IPS-11a (cell line): ENCODE data around the gene PCYT1B.
A peak's percentile ranks its signal among the peaks of the same experiment; 100 is the strongest.
"Not testable (repeated sequence)": the region's sequence is repeated elsewhere in the genome, so short reads cannot be mapped to it uniquely, and the experiment has no call there.

Source experiments
- H3K4me3 ChIP-seq: one replicate; pipeline ENCODE4 v1.5.1; 2013; ENCODE audit warnings: low read depth, low read length, control low read depth

The PCYT1B gene

GRCh38 chrX:24647257-24648058 lies at the start of gene PCYT1B:
Gene PCYT1B (minus strand): TSS chrX:24647347. CDS start chrX:24647105, 242 bp downstream.
- H3K4me3 ChIP-seq = peak within 1 kb of the TSS; percentile 28

GRCh38 chrX:24696294-24696693 lies 49.1 kb upstream of the PCYT1B start:
- no peak overlapping the region for H3K4me3 ChIP-seq

- no peak overlapping the region for H3K4me3 ChIP-seq
Observed at GRCh38 chrX:24694825-24695224, 47.7 kb upstream of the PCYT1B start.

- peak within 1 kb of the TSS; percentile 69 for H3K4me3 ChIP-seq
Observed at GRCh38 chrX:24693453-24694202, 46.5 kb upstream of the PCYT1B start, which contains the start of gene POLA1. Gene POLA1 (plus strand): TSS chrX:24693918. CDS start chrX:24693962, 44 bp downstream.

GRCh38 chrX:24692305-24692704 lies 45.2 kb upstream of the PCYT1B start:
- H3K4me3 ChIP-seq = no peak overlapping the region

GRCh38 chrX:24684048-24684447 lies 36.9 kb upstream of the PCYT1B start:
- no peak overlapping the region for H3K4me3 ChIP-seq

- no peak overlapping the region for H3K4me3 ChIP-seq
Observed at GRCh38 chrX:24682739-24683432, 35.7 kb upstream of the PCYT1B start.

- no peak overlapping the region for H3K4me3 ChIP-seq
Observed at GRCh38 chrX:24676403-24677024, 29.4 kb upstream of the PCYT1B start.

GRCh38 chrX:24673424-24673823 lies 26.3 kb upstream of the PCYT1B start:
- no peak overlapping the region for H3K4me3 ChIP-seq

- H3K4me3 ChIP-seq = no peak overlapping the region
Observed at GRCh38 chrX:24672701-24673190, 25.6 kb upstream of the PCYT1B start.

- H3K4me3 ChIP-seq = no peak overlapping the region
Observed at GRCh38 chrX:24668111-24668510, 21.0 kb upstream of the PCYT1B start.

GRCh38 chrX:24662352-24662751 lies 15.2 kb upstream of the PCYT1B start:
- H3K4me3 ChIP-seq = no peak overlapping the region

GRCh38 chrX:24661292-24661691 lies 14.1 kb upstream of the PCYT1B start:
- no peak overlapping the region for H3K4me3 ChIP-seq

- H3K4me3 ChIP-seq = no peak overlapping the region
Observed at GRCh38 chrX:24659646-24660045, 12.5 kb upstream of the PCYT1B start.

- no peak overlapping the region for H3K4me3 ChIP-seq
Observed at GRCh38 chrX:24659106-24659505, 12.0 kb upstream of the PCYT1B start.

GRCh38 chrX:24658421-24658820 lies 11.3 kb upstream of the PCYT1B start:
- H3K4me3 ChIP-seq = no peak overlapping the region

- no peak overlapping the region for H3K4me3 ChIP-seq
Observed at GRCh38 chrX:24657671-24658386, 10.7 kb upstream of the PCYT1B start.

GRCh38 chrX:24655679-24656078 lies 8.5 kb upstream of the PCYT1B start:
- H3K4me3 ChIP-seq = not testable (repeated sequence)

GRCh38 chrX:24651783-24652182 lies 4.6 kb upstream of the PCYT1B start:
- no peak overlapping the region for H3K4me3 ChIP-seq

- H3K4me3 ChIP-seq = no peak overlapping the region
Observed at GRCh38 chrX:24648495-24648894, 1.3 kb upstream of the PCYT1B start.
